Measurements from ENCODE around the gene KCNQ1.

Gene KCNQ1

GRCh38 chr11:2526808-2527381, 82.1 kb downstream of the KCNQ1 start:
- H3K4me3 Mint-ChIP-seq, result no peak overlapping the region
- no peaks in the 10 kb centered on the region for H3K9me3 Mint-ChIP-seq
- peaks cover 26% of the 10 kb centered on the region for H3K4me1 Mint-ChIP-seq (ENCODE audit: low read depth)
- no peak overlapping the region for H3K27ac Mint-ChIP-seq
- H3K36me3 Mint-ChIP-seq (ENCODE audit: low read depth), result no peaks in the 10 kb centered on the region
- no peaks in the 10 kb centered on the region for H3K27me3 Mint-ChIP-seq

- H3K27me3 Mint-ChIP-seq, result no peaks in the 10 kb centered on the region
- H3K4me1 Mint-ChIP-seq (ENCODE audit: low read depth), result peaks cover 27% of the 10 kb centered on the region
- H3K4me3 Mint-ChIP-seq, result no peak overlapping the region
- no peaks in the 10 kb centered on the region for H3K36me3 Mint-ChIP-seq (ENCODE audit: low read depth)
- no peak overlapping the region for H3K27ac Mint-ChIP-seq
- H3K9me3 Mint-ChIP-seq, result no peaks in the 10 kb centered on the region
Measured at GRCh38 chr11:2527621-2528291, 82.9 kb downstream of the KCNQ1 start.

GRCh38 chr11:2528301-2529050, 83.7 kb downstream of the KCNQ1 start:
- Mint-ChIP-seq H3K4me3 (no peak overlapping the region), H3K27ac (no peak overlapping the region), H3K4me1 (ENCODE audit: low read depth) (peaks cover 34% of the 10 kb centered on the region), H3K9me3 (no peaks in the 10 kb centered on the region), H3K36me3 (ENCODE audit: low read depth) (no peaks in the 10 kb centered on the region), H3K27me3 (no peaks in the 10 kb centered on the region)

GRCh38 chr11:2529173-2529572, 84.4 kb downstream of the KCNQ1 start:
- no peak overlapping the region for H3K4me3 Mint-ChIP-seq
- peaks cover 40% of the 10 kb centered on the region for H3K4me1 Mint-ChIP-seq (ENCODE audit: low read depth)
- H3K27ac Mint-ChIP-seq, result no peak overlapping the region
- no peaks in the 10 kb centered on the region for H3K36me3 Mint-ChIP-seq (ENCODE audit: low read depth)
- H3K9me3 Mint-ChIP-seq, result no peaks in the 10 kb centered on the region
- no peaks in the 10 kb centered on the region for H3K27me3 Mint-ChIP-seq

GRCh38 chr11:2529636-2530035, 84.8 kb downstream of the KCNQ1 start:
- H3K4me3 Mint-ChIP-seq, result no peak overlapping the region
- H3K27ac Mint-ChIP-seq, result no peak overlapping the region
- no peaks in the 10 kb centered on the region for H3K36me3 Mint-ChIP-seq (ENCODE audit: low read depth)
- H3K9me3 Mint-ChIP-seq, result no peaks in the 10 kb centered on the region
- no peaks in the 10 kb centered on the region for H3K27me3 Mint-ChIP-seq
- peaks cover 40% of the 10 kb centered on the region for H3K4me1 Mint-ChIP-seq (ENCODE audit: low read depth)

- Mint-ChIP-seq H3K9me3 (no peaks in the 10 kb centered on the region), H3K27me3 (no peaks in the 10 kb centered on the region), H3K27ac (no peak overlapping the region)
Measured at GRCh38 chr11:2530131-2530854, 85.5 kb downstream of the KCNQ1 start.

GRCh38 chr11:2530855-2531200, 86.0 kb downstream of the KCNQ1 start:
- Mint-ChIP-seq H3K27ac (no peak overlapping the region), H3K36me3 (ENCODE audit: low read depth) (no peaks in the 10 kb centered on the region), H3K4me1 (ENCODE audit: low read depth) (peaks cover 31% of the 10 kb centered on the region), H3K27me3 (no peaks in the 10 kb centered on the region), H3K4me3 (no peak overlapping the region), H3K9me3 (no peaks in the 10 kb centered on the region)

More at GRCh38 chr11:2530131-2530854, 85.5 kb downstream of the KCNQ1 start:
- Mint-ChIP-seq H3K4me3 (no peak overlapping the region), H3K36me3 (ENCODE audit: low read depth) (no peaks in the 10 kb centered on the region), H3K4me1 (ENCODE audit: low read depth) (peaks cover 37% of the 10 kb centered on the region)

GRCh38 chr11:2531277-2531986, 86.6 kb downstream of the KCNQ1 start:
- Mint-ChIP-seq H3K36me3 (ENCODE audit: low read depth) (no peaks in the 10 kb centered on the region), H3K9me3 (no peaks in the 10 kb centered on the region), H3K27me3 (no peaks in the 10 kb centered on the region), H3K4me1 (ENCODE audit: low read depth) (peaks cover 25% of the 10 kb centered on the region), H3K27ac (no peak overlapping the region), H3K4me3 (no peak overlapping the region)

- H3K36me3 Mint-ChIP-seq (ENCODE audit: low read depth), result no peaks in the 10 kb centered on the region
- no peak overlapping the region for H3K27ac Mint-ChIP-seq
- H3K27me3 Mint-ChIP-seq, result no peaks in the 10 kb centered on the region
- no peaks in the 10 kb centered on the region for H3K9me3 Mint-ChIP-seq
- H3K4me1 Mint-ChIP-seq (ENCODE audit: low read depth), result peaks cover 18% of the 10 kb centered on the region
- H3K4me3 Mint-ChIP-seq, result no peak overlapping the region
Measured at GRCh38 chr11:2531987-2532703, 87.3 kb downstream of the KCNQ1 start.

GRCh38 chr11:2532704-2533586, 88.1 kb downstream of the KCNQ1 start:
- Mint-ChIP-seq H3K4me3 (peak overlapping the region; percentile 69), H3K27me3 (no peaks in the 10 kb centered on the region), H3K4me1 (ENCODE audit: low read depth) (peaks cover 14% of the 10 kb centered on the region), H3K27ac (peak overlapping the region; percentile 72), H3K9me3 (no peaks in the 10 kb centered on the region), H3K36me3 (ENCODE audit: low read depth) (no peaks in the 10 kb centered on the region)

- Mint-ChIP-seq H3K27ac (no peak overlapping the region), H3K36me3 (ENCODE audit: low read depth) (no peaks in the 10 kb centered on the region), H3K27me3 (no peaks in the 10 kb centered on the region), H3K4me1 (ENCODE audit: low read depth) (peaks cover 14% of the 10 kb centered on the region), H3K9me3 (no peaks in the 10 kb centered on the region), H3K4me3 (peak overlapping the region; percentile 69)
Measured at GRCh38 chr11:2533587-2534133, 88.9 kb downstream of the KCNQ1 start.

- Mint-ChIP-seq H3K4me1 (ENCODE audit: low read depth) (peaks cover 14% of the 10 kb centered on the region), H3K36me3 (ENCODE audit: low read depth) (no peaks in the 10 kb centered on the region), H3K4me3 (no peak overlapping the region), H3K27ac (no peak overlapping the region), H3K9me3 (no peaks in the 10 kb centered on the region), H3K27me3 (no peaks in the 10 kb centered on the region)
Measured at GRCh38 chr11:2534134-2534956, 89.5 kb downstream of the KCNQ1 start.

All from stimulated activated naive CD8-positive, alpha-beta T cell treated with anti-CD3 and anti-CD28 coated beads, Interleukin-15, Interleukin-2, amounts not matched to agents 100 ng/mL and 50 ng/mL, for 24 hours (primary cell).